ENCODE data around the gene MTSS2. TPM values are rescaled to one million over a fixed set of nuclear protein-coding genes. Genes with fewer than 3 reads are reported as not detected.

Gene MTSS2
- total and polyA plus RNA-seq, 5 donors: 47.5 to 71.2 (median 66.4) TPM

GRCh38 chr16:70697594-70698170, 11.8 kb upstream of the MTSS2 start:
- no peaks in the 10 kb centered on the region for H3K9me3 ChIP-seq (ENCODE audit: control insufficient read depth, low read length)
- WGBS: 46% methylated on average over 14 of the region's 14 CpGs
- peak overlapping the region; percentile 13 for H3K27ac ChIP-seq (ENCODE audit: low read length)
- no peak overlapping the region for H3K4me3 ChIP-seq (ENCODE audit: low read length)
- intact Hi-C loops (cut with DNase I): no loop called here
- peaks cover 26% of the 10 kb centered on the region for H3K4me1 ChIP-seq (ENCODE audit: control insufficient read depth, insufficient read depth, low read length)
- H3K27me3 ChIP-seq (ENCODE audit: control insufficient read depth, insufficient read depth): no peaks in the 10 kb centered on the region
- DNase-seq (peak in 1 of 3 donors; percentile 63), ATAC-seq (no peak)

DNA sequence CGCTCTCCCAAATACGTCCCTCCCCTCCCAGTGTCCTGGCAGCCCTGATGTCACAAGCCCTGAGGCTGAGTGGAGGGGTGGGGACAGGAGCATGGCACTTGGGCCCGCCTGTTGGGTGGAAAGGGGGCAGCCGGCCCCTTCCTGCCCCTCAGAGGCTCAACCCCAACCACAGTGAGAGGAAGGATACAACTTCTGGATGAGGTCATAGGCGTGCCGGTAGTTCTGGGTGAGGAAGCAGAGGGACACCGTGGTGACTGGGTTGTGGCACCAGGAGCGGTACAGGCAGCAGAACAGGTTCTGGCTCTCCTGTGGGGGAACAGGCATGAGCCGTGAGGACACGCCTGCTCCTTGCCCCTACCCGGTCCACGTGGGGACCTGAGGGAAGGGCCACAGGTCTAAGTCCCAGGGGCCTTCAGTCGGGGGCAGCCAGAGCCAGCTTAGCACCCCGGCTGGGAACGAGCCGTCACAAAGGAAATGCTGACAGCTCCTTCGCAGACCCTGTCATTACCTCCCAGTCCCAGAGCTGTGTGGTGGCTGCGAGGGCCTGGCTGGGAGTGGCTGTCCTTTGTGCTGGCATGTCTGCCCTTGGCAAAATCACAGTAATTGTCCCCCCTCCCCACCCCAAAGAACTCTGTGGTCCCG, 11.2 kb upstream of the MTSS2 start:
- no peaks in the 10 kb centered on the region for H3K9me3 ChIP-seq (ENCODE audit: control insufficient read depth, low read length)
- WGBS: 51% methylated on average over 19 of the region's 19 CpGs
- intact Hi-C loops (cut with DNase I): no loop called here
- DNase-seq (no peak), ATAC-seq (no peak)
- H3K27ac ChIP-seq (ENCODE audit: low read length): peak overlapping the region; percentile 13
- H3K27me3 ChIP-seq (ENCODE audit: control insufficient read depth, insufficient read depth): no peaks in the 10 kb centered on the region
- H3K4me3 ChIP-seq (ENCODE audit: low read length): no peak overlapping the region
- H3K4me1 ChIP-seq (ENCODE audit: control insufficient read depth, insufficient read depth, low read length): peaks cover 28% of the 10 kb centered on the region

DNA sequence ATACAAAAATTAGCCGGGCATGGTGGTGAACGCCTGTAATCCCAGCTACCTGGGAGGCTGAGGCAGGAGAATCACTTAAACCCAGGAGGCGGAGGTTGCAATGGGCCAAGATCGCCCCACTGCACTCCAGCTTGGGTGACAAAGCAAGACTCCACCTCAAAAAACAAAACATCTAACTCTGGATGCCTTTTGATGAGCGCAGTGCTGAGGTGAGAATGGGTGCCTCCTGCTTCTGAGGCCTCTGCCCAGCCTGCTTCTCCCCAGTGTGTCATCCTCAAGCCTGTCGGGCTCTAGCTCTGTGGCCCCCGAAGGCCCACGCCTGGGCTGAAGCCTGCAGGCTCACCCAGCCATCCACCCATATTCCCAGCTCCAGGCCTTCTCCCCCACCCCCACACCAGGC, 10.5 kb upstream of the MTSS2 start:
- Histone ChIP-seq H3K9me3 (ENCODE audit: control insufficient read depth, low read length) (no peaks in the 10 kb centered on the region), H3K4me1 (ENCODE audit: control insufficient read depth, insufficient read depth, low read length) (peaks cover 34% of the 10 kb centered on the region), H3K27me3 (ENCODE audit: control insufficient read depth, insufficient read depth) (no peaks in the 10 kb centered on the region), H3K27ac (ENCODE audit: low read length) (no peak overlapping the region), H3K4me3 (ENCODE audit: low read length) (no peak overlapping the region)
- DNase-seq (no peak), ATAC-seq (no peak)
- intact Hi-C loops (cut with DNase I): no loop called here
- WGBS: 96% methylated on average over 8 of the region's 8 CpGs

DNA sequence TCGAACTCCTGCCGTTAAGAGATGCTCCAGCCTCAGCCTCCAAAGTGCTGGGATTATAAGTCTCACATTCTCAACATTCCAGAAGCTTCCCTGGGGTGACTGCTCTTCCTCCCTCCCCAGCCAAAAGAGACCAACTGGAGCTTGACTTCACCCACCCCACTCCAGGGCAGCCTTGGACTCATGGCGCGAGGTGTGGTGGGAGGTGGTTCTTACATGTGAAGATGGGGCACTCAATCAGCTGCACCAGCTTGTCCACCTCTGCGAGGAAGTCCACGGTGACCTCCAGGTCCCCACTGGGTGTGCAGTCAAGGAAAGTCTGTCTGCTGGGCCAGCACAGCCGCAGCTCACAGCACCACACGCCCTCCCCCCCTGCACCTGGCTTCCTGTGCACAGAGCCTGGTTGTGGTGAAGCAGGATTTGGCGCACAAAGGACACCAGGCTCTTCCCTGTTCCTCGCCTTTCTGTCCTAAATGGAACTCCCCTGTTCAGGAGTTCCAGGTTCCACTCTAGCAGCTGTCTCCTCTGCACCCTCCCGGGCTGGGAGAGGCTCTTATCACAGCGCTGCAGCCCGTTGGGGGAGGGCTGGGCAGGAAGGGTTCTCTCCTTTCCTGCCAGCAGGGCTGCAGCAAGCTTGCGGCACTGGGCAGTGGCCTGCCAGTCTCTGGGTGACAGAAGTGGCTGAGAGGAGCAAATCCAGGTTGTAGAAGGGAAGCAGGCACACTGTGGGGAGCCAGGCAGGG, 9.6 kb upstream of the MTSS2 start:
- Histone ChIP-seq H3K4me1 (ENCODE audit: control insufficient read depth, insufficient read depth, low read length) (peaks cover 43% of the 10 kb centered on the region), H3K27me3 (ENCODE audit: control insufficient read depth, insufficient read depth) (no peaks in the 10 kb centered on the region), H3K9me3 (ENCODE audit: control insufficient read depth, low read length) (no peaks in the 10 kb centered on the region), H3K27ac (ENCODE audit: low read length) (peak overlapping the region; percentile 67), H3K4me3 (ENCODE audit: low read length) (no peak overlapping the region)
- peak; percentile 14 to 19 for ATAC-seq
- intact Hi-C loops (cut with DNase I): no loop called here
- WGBS: 52% methylated on average over 14 of the region's 14 CpGs
- DNase-seq: peak in 2 of 3 donors; percentile 78 to 84

GRCh38 chr16:70694868-70695218, 9.0 kb upstream of the MTSS2 start:
- Histone ChIP-seq H3K27ac (ENCODE audit: low read length) (peak overlapping the region; percentile 71), H3K27me3 (ENCODE audit: control insufficient read depth, insufficient read depth) (no peaks in the 10 kb centered on the region), H3K4me3 (ENCODE audit: low read length) (no peak overlapping the region), H3K4me1 (ENCODE audit: control insufficient read depth, insufficient read depth, low read length) (peaks cover 45% of the 10 kb centered on the region), H3K9me3 (ENCODE audit: control insufficient read depth, low read length) (no peaks in the 10 kb centered on the region)
- peak in 2 of 3 donors; percentile 64 to 71 for DNase-seq
- 57% methylated on average over 4 of the region's 4 CpGs for WGBS
- no peak for ATAC-seq
- intact Hi-C loops (cut with DNase I): no loop called here

DNA sequence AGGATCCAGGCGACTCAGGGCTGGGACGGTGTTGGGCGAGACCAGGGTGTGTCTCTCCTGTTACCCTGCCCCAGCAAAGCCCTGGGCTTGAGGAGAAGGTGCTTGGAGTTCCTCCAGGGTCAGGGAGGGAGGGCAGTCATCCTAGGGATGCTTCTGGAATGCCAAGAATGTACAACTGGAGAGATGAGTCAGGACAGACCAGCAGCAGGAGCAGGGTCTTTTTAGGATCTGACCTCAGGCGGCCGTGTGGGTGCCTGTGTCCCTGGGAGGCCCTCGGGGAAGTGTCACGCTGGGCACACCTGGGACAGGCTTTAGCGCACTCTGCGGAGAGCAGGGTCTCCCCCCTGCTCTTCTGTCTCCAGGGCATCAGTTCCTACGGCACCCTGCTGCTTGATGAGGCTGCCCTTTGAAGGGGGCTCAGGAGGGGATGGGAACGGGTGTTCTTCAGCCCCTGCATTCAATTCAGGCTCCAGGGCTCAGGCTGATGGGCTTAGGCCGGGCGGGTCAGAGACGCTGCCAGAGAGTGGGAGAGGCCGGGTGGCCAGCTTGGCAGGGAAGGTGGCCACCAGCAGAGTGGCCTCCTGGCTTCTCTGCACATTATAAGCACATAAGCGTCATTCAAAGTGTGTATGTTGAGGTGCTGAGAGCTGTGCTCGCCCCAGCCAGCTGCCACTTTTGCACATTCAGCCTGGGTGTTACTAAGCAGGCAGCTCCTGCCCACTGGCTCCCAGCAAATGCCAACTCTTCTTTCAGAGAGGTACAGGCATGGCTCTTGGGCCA, 8.4 kb upstream of the MTSS2 start:
- peak overlapping the region; percentile 71 for H3K27ac ChIP-seq (ENCODE audit: low read length)
- DNase-seq (peak in 2 of 3 donors; percentile 47), ATAC-seq (no peak)
- intact Hi-C loops (cut with DNase I): no loop called here
- no peaks in the 10 kb centered on the region for H3K27me3 ChIP-seq (ENCODE audit: control insufficient read depth, insufficient read depth)
- peaks cover 47% of the 10 kb centered on the region for H3K4me1 ChIP-seq (ENCODE audit: control insufficient read depth, insufficient read depth, low read length)
- no peak overlapping the region for H3K4me3 ChIP-seq (ENCODE audit: low read length)
- no peaks in the 10 kb centered on the region for H3K9me3 ChIP-seq (ENCODE audit: control insufficient read depth, low read length)
- 78% methylated on average over 17 of the region's 17 CpGs for WGBS

GRCh38 chr16:70692873-70693671, 7.2 kb upstream of the MTSS2 start:
- Histone ChIP-seq H3K9me3 (ENCODE audit: control insufficient read depth, low read length) (no peaks in the 10 kb centered on the region), H3K4me1 (ENCODE audit: control insufficient read depth, insufficient read depth, low read length) (peaks cover 59% of the 10 kb centered on the region), H3K27ac (ENCODE audit: low read length) (peak overlapping the region; percentile 71), H3K4me3 (ENCODE audit: low read length) (no peak overlapping the region), H3K27me3 (ENCODE audit: control insufficient read depth, insufficient read depth) (no peaks in the 10 kb centered on the region)
- DNase-seq (peak; percentile 55 to 80 (median 76)), ATAC-seq (peak; percentile 33 to 39)
- intact Hi-C loops (cut with DNase I): no loop called here
- WGBS: 62% methylated on average over 29 of the region's 29 CpGs

DNA sequence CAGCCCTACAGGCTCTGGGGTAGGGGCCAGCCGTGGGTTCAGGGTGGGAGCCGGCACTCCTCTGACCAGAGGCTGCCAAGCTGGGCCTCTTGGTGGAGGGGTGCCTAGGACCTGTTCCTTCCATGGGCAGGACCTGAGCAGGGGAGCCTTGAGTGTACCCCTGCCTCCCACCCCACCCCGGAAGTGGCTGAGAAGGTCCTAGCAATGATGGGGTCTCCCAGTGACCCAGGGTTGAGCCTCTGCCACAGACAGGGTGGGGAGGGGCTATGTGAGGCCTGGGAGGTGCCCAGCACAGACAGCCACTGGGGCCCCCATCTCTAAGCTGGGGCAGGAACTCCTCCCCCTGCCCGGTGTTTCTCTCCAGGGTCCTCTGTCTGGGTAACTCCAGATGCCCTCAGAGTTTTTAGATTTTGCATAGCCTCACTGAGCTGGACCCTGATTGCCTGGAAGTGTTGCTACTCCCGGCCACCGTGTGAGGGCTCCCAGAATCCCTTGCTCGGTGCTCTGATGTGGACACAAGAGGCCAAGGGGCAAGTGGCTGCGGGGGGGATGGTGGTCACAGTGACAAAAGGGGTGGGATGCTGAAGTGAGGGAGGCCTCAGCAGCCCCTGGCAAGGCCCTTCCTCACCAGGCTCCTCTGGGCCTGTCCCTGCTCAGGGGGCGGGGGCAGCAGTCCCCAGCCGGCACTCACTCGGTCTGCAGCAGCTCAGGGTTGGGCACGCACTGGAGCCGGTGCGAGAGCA, 6.4 kb upstream of the MTSS2 start:
- no peaks in the 10 kb centered on the region for H3K9me3 ChIP-seq (ENCODE audit: control insufficient read depth, low read length)
- intact Hi-C loops (cut with DNase I): no loop called here

GRCh38 chr16:70691223-70692129, 5.6 kb upstream of the MTSS2 start:
- intact Hi-C loops (cut with DNase I): no loop called here
- peak; percentile 44 to 61 for ATAC-seq
- DNase-seq: peak; percentile 92 to 93 (median 92)
- WGBS: 55% methylated on average over 26 of the region's 26 CpGs
- H3K4me1 ChIP-seq (ENCODE audit: control insufficient read depth, insufficient read depth, low read length): peaks cover 56% of the 10 kb centered on the region
- H3K4me3 ChIP-seq (ENCODE audit: low read length): no peak overlapping the region
- no peaks in the 10 kb centered on the region for H3K9me3 ChIP-seq (ENCODE audit: control insufficient read depth, low read length)
- H3K27ac ChIP-seq (ENCODE audit: low read length): peak overlapping the region; percentile 59
- H3K27me3 ChIP-seq (ENCODE audit: control insufficient read depth, insufficient read depth): no peaks in the 10 kb centered on the region

More for the DNA sequence above, 6.4 kb upstream of the MTSS2 start:
- H3K4me3 ChIP-seq (ENCODE audit: low read length): no peak overlapping the region
- no peaks in the 10 kb centered on the region for H3K27me3 ChIP-seq (ENCODE audit: control insufficient read depth, insufficient read depth)
- 49% methylated on average over 14 of the region's 14 CpGs for WGBS
- peaks cover 59% of the 10 kb centered on the region for H3K4me1 ChIP-seq (ENCODE audit: control insufficient read depth, insufficient read depth, low read length)
- peak overlapping the region; percentile 59 for H3K27ac ChIP-seq (ENCODE audit: low read length)
- ATAC-seq (no peak), DNase-seq (peak; percentile 25 to 71 (median 50))

Measured in right cardiac atrium (tissue), 5 donors.